NCI-H2171 (cell line): ENCODE data around the gene SUCLG1.

Source experiments
- DNase-seq: peaks from one replicate; lab custom pipeline; 2025; lab: John Stamatoyannopoulos, UW

Gene SUCLG1

GRCh38 chr2:84461310-84461709, 2.2 kb upstream of the SUCLG1 start:
- DNase-seq: no peak

- no peak for DNase-seq
These were observed 1.6 kb upstream of the SUCLG1 start for GRCh38 chr2:84460670-84461069.

- DNase-seq: no peak
These were observed 907 bp upstream of the SUCLG1 start for GRCh38 chr2:84459944-84460429.

GRCh38 chr2:84458551-84459017, 496 bp downstream of the SUCLG1 start:
- no peak for DNase-seq

DNA sequence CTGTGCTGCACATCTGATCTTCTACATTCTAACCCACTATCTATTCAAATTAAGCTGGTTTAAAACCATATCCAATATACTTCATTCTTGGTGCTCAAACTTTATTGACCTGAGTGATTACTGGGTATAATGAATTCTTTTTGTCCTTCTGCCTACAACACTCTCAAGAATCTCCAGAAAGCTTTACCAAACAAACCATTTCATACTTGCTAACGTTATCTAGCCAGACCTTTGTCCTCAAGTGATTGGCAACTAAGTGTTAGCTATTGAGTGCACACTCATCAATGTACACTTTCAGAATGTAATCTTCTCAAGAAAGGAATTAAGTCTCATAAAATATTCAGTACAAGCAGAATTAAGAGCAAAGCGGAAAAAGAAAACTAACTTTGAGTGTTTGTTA, 1.4 kb downstream of the SUCLG1 start:
- no peak for DNase-seq

DNA sequence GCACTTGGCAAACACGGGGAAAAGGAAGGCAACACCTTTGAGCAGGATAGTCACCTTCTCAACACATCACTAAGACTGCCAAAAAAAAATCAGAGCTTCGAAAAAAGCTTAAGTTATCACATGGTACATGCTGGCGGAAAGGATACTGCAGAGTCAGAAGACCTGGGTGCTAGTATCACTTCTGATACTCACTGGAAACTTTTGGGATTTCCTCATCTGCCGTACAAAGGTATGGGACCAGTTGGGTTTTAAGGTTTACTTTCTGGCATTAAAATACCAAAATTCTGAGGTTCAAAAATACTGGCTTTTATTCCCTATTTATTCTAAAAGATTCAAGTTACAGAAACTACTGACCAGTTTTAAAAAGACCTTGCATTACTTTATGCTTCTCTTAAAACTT, 2.9 kb downstream of the SUCLG1 start:
- no peak for DNase-seq

- DNase-seq: no peak
These were observed 4.5 kb downstream of the SUCLG1 start for GRCh38 chr2:84454581-84454980.

DNA sequence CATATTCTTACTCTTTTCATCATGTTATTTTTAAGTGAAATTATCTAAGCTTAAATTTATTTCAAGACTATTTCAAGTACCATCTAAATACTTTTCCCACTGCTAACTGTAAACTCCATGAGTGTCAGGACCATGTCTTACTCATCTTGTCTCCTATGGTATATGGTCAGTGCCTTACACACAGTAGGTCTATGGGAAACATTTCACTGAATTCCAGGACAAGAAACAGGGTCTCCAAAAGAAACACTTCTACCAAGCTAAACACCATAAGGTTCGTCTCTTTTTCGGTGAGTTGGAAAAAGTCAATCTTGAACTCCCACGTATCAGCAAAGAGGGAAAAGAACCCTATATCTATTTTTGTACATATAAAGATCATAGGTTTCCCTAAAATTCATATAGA, 6.5 kb downstream of the SUCLG1 start:
- DNase-seq: no peak

DNA sequence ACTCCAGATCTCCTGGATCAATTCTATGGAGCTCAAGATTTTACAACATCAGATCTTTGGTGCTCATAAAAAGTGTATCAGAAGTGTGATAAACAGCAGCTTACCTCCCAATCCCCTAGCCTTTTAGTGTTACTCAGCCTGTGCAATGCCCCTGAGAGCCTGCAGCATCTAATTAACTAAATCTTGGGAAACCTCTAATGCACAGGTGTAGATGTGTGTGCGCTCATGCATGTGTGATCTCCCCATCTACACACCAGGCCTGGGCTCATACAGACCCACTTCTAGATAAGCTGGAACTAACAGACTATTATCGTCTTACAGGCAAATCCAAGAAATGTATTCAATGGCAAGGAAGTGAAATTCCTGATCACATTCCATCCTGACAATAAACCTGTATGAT, 7.5 kb downstream of the SUCLG1 start:
- peak; percentile 3 for DNase-seq

- DNase-seq: peak; percentile 15
These were observed 8.5 kb downstream of the SUCLG1 start for GRCh38 chr2:84450288-84451227.

DNA sequence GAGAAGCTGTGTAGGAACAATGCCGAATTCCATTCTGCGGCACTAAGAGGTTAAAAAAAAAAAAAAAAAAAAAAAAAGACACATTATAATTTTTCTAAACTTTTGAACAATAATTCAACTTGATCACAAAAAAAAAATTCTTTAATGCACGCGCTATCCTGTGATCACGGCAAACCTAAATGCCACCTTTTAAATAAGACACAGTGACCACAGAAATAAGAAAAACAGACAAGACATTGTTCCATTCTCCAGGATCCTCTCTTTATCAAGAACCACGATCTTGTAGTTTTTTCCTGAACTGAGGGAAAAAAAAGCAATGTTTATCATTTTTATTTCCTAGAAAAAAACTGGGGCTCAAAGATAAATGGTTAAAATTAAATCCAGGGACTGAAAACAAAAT, 9.4 kb downstream of the SUCLG1 start:
- DNase-seq: no peak

GRCh38 chr2:84449055-84449454, 10.0 kb downstream of the SUCLG1 start:
- no peak for DNase-seq

GRCh38 chr2:84443477-84443876, 15.6 kb downstream of the SUCLG1 start:
- DNase-seq: no peak

- no peak for DNase-seq
These were observed 16.2 kb downstream of the SUCLG1 start for GRCh38 chr2:84442888-84443287.

DNA sequence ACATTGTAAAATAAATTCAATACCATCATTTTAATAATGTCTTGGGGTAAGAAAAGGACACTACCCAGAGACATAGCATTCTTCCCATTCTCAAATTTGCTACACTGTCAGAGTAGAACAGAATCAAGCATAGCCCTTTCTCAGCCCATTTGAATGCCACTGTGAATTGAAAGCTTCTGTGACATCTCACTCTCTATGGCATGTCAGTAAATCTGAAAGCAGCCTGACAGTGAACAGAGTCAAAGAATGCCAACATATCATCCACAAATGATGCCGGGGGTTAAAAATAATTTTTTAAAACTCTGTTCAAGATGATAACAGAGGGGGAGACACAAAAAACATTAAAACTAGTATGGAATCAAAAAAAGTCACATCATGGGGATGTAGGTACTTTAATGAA, 17.6 kb downstream of the SUCLG1 start:
- no peak for DNase-seq

DNA sequence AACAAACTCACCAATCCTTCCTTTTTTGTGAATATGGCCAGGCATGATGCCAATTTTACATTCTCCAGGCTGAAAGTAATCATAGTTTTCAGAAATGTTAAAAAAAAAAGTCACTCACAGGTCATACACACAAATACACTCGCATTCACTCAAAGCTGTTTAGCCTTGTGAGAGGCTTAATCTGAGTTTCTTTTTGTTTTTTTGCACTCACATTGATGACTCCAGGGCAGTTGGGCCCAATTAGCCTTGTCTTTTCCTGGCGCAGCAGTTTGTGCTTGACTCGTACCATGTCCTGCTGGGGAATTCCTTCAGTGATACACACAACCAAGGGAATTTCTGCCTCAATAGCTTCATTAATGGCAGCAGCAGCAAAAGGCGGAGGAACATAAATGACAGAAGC, 18.0 kb downstream of the SUCLG1 start:
- DNase-seq: no peak

DNA sequence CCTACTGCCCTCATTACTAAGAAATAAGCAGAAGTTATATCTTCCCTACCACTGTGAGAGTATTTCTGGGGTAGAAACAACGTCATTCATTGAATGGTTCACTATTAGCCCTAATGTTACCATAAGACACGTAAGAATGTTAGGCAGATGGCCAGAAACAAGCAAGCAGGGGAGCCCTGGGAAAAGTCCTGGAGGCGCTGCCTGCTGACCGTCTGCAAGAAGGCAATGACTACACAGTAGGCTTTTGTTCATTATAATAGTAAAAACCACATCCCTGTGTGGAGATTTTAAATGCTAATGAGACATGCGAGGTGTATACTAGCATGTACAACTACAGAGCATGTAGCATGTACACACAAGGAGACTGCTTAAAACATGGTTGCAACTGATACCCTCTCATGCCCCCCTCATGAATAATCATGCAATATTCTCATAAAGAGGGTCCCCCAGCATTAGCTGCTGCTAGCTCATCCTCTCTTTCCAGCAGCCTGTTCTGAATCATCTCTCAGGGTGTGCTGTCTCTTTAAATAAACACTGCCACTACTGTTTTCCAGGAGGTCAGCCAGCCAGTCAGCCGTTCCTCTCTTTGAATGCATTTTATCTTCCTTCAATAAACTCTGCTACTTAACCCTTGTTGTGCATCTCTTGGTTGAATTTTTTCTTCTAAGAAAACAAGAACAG, 23.6 kb downstream of the SUCLG1 start:
- no peak for DNase-seq

DNA sequence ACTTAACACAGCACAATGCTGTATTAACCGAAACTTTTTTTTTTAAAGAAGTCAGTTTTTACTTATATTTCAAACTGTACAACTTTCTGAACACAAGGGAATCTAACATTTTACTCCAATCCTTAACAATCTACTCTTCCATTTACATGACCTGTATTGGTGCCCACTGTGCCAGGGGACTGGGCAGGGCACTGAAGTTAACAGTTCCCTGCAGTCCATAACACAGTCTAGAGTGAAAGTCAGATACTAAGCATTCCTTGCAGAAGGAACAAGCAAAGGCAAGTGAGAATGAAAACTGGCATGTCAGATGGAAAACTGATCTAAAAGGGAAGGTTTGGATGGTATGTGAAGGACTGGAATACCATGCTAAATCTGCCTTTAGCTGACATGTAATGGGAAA, 29.8 kb downstream of the SUCLG1 start:
- no peak for DNase-seq

DNA sequence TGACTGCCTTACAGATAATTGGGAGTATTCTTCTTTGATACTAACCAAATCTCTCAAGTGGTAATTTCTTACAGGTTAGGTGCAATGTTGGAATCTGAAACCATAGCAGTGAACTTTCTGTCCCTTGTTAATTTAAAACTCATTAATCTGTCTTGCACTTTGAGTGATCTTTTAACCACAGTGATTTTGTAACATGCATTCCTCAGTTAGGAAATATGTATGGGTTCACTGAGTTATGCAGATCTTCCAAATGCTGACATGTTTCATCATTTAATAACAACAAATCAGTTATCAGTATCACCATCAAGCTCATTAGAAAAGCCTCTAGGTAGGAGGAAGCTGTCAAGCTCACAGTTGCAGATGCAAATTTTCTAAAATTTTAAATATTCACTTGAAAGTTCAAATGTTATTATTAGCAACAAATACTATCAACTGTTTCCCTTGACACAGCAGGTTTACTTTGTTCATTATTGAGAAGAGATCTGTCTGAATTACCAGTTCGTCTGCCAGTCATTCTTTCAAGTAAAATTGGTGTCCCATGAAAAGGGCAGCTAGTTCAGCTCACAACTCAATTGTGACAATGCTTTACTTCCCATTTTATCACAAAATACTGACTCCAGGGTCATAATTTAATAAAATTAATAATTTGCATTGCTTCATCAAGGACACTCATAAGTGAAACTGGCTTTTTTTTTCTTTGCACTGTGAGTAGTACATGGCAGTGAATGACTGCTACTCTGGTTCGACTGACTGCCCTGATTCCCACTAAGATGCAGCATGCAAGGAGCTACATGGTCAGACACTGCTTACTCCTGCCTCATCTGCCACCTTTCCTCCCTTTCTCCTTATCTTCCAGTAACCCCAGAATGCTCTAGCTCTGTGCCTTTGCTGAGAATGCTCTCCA, 31.6 kb downstream of the SUCLG1 start:
- DNase-seq: no peak

GRCh38 chr2:84425310-84425709, 33.8 kb downstream of the SUCLG1 start:
- no peak for DNase-seq

GRCh38 chr2:84424152-84424551, 34.9 kb downstream of the SUCLG1 start:
- no peak for DNase-seq

- DNase-seq: no peak
These were observed 37.3 kb downstream of the SUCLG1 start for GRCh38 chr2:84421791-84422190.
